Gastroesophageal sphincter (tissue), 4 donors: Measurements from ENCODE around the gene ARHGEF37. TPM values are rescaled to one million over a fixed set of nuclear protein-coding genes. Genes with fewer than 3 reads are reported as not detected.

Source experiments
- ATAC-seq: fragments of 150-250 bp; one replicate; pipeline ENCODE4 v1.9.1; 2016; ENCODE audit warnings: mild to moderate bottlenecking, moderate library complexity
- H3K27ac ChIP-seq, 4 donors: fragments of 200-600 bp; sonication (generic) in 3 of 4; 1 replicate in 3 of 4; 2 replicates in 1 of 4; pipeline ENCODE4 v1.5.1; 2016 to 2019
- H3K27me3 ChIP-seq: fragments of 200-600 bp; sonication (generic); one replicate; pipeline ENCODE4 v1.5.1; 2019
- H3K36me3 ChIP-seq, 2 donors: fragments of 200-600 bp; sonication (generic); one replicate each; pipeline ENCODE4 v1.5.1; 2019; ENCODE audit warnings: control low read depth in 1 of 2
- H3K4me1 ChIP-seq, 3 donors: fragments of 200-600 bp; sonication (generic); 1 replicate in 2 of 3; 2 replicates in 1 of 3; pipeline ENCODE4 v1.5.1; 2016 to 2019; ENCODE audit warnings: control low read depth in 2 of 3
- H3K4me3 ChIP-seq, 2 donors: fragments of 200-600 bp; sonication (generic); one replicate each; pipeline ENCODE4 v1.5.1; 2019; ENCODE audit warnings: mild to moderate bottlenecking in 1 of 2, moderate library complexity in 1 of 2
- H3K9me3 ChIP-seq, 3 donors: fragments of 200-600 bp; sonication (generic); one replicate each; pipeline ENCODE4 v1.5.1; 2017 to 2019; ENCODE audit warnings: control low read depth in 2 of 3
- EP300 ChIP-seq: sonication (generic); formaldehyde crosslinking; IDR thresholded peaks from one replicate; pipeline ENCODE4 v1.6.1; 2017; ENCODE audit warnings: antibody characterized with exemption, mild to moderate bottlenecking
- POLR2A ChIP-seq, 2 donors: fragments of 450-650 bp; IDR thresholded peaks; one replicate each; pipeline ENCODE4 v1.6.1; 2017; ENCODE audit warnings: antibody characterized with exemption in 2 of 2, mild to moderate bottlenecking in 2 of 2, moderate library complexity in 1 of 2
- POLR2AphosphoS5 ChIP-seq: sonication (generic); formaldehyde crosslinking; IDR thresholded peaks from one replicate; pipeline ENCODE4 v1.6.1; 2017; ENCODE audit warnings: antibody characterized with exemption
- WGBS, 2 donors: methylation state at CpG; one replicate each; pipeline ENCODE4 v1.1.5; 2018; ENCODE audit warnings: low coverage in 1 of 2; 5-methylcytosine and 5-hydroxymethylcytosine counted together
- total RNA-seq, 4 donors: library from RNA; depleted of rRNA; stranded (reverse); fragments of >200 nt; gene quantifications; one replicate each; pipeline ENCODE4 v1.1.0, GENCODE V29; 2016
- TF ChIP-seq, protein P1 (sequence below), 4 experiments: fragments of 200-600 bp in 2 of 4; fragments of 450-650 bp in 2 of 4; sonication (generic) in 1 of 4; IDR thresholded peaks; one replicate each; pipeline ENCODE4 v1.5.1; 2017 to 2019; ENCODE audit warnings: antibody characterized with exemption in 4 of 4, mild to moderate bottlenecking in 2 of 4, moderate library complexity in 2 of 4

Gene ARHGEF37
- total RNA-seq, 4 donors from 2014 or later, result 13.5 to 30.6 (median 20.1) TPM

GRCh38 chr5:149652697-149653096 lies 71.4 kb downstream of the ARHGEF37 start:
- H3K36me3 ChIP-seq, result no peaks in the 10 kb centered on the region
- peaks cover 0 to 8% (median 0%) of the 10 kb centered on the region in 3 donors for H3K9me3 ChIP-seq
- H3K4me3 ChIP-seq, result no peak overlapping the region
- no peaks in the 10 kb centered on the region for H3K4me1 ChIP-seq
- 94 to 100% methylated on average over 2 of the region's 2 CpGs for WGBS, 2 donors
- no peak for ATAC-seq
- H3K27ac ChIP-seq, result no peak overlapping the region
- H3K27me3 ChIP-seq, result no peaks in the 10 kb centered on the region
- no peak for TF ChIP-seq EP300
- TF ChIP-seq POLR2AphosphoS5, result no peak
- TF ChIP-seq, protein P1, sequence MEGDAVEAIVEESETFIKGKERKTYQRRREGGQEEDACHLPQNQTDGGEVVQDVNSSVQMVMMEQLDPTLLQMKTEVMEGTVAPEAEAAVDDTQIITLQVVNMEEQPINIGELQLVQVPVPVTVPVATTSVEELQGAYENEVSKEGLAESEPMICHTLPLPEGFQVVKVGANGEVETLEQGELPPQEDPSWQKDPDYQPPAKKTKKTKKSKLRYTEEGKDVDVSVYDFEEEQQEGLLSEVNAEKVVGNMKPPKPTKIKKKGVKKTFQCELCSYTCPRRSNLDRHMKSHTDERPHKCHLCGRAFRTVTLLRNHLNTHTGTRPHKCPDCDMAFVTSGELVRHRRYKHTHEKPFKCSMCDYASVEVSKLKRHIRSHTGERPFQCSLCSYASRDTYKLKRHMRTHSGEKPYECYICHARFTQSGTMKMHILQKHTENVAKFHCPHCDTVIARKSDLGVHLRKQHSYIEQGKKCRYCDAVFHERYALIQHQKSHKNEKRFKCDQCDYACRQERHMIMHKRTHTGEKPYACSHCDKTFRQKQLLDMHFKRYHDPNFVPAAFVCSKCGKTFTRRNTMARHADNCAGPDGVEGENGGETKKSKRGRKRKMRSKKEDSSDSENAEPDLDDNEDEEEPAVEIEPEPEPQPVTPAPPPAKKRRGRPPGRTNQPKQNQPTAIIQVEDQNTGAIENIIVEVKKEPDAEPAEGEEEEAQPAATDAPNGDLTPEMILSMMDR (IDR thresholded peaks at IDR 0.05), result no peak

GRCh38 chr5:149654231-149654630 lies 72.9 kb downstream of the ARHGEF37 start:
- peaks cover 0 to 8% (median 0%) of the 10 kb centered on the region in 3 donors for H3K9me3 ChIP-seq
- no peak overlapping the region for H3K27ac ChIP-seq
- no peak for ATAC-seq
- H3K4me1 ChIP-seq, result no peaks in the 10 kb centered on the region
- H3K27me3 ChIP-seq, result no peaks in the 10 kb centered on the region
- TF ChIP-seq POLR2AphosphoS5 (no peak), POLR2A (IDR thresholded peaks at IDR 0.05) (no peak), EP300 (no peak)
- TF ChIP-seq, protein P1 (IDR thresholded peaks at IDR 0.05), result no peak
- WGBS, 2 donors, result 40% methylated on average over 1 of the region's 3 CpGs; no CpG with 5 or more reads in 1 of the 2 donors
- H3K4me3 ChIP-seq, result no peak overlapping the region
- no peaks in the 10 kb centered on the region for H3K36me3 ChIP-seq

DNA sequence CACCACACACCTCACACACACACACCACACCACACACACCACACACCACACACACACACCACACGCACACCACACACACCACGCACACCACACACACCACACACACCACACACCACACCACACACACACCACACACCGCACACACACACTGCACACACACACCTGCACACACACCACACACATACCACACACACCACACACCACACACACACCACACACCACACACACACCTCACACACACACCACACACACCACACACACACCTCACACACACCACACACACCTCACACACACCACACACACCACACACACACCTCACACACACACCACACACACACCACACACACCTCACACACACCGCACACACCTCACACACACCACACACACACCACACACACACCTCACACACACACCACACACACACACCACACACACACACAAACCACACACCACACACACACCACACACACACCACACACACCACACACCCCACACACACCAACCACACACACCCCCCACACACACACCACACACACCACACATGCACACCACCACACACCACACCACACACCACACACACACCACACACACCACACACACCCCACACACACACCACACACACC lies 73.7 kb downstream of the ARHGEF37 start:
- no peak for ATAC-seq
- no peaks in the 10 kb centered on the region for H3K36me3 ChIP-seq
- WGBS, 2 donors, result 68 to 80% methylated on average over 2 to 4 of the region's 4 CpGs
- H3K27me3 ChIP-seq, result no peaks in the 10 kb centered on the region
- no peak overlapping the region for H3K4me3 ChIP-seq
- TF ChIP-seq POLR2A (IDR thresholded peaks at IDR 0.05) (no peak), EP300 (no peak), POLR2AphosphoS5 (no peak)
- TF ChIP-seq, protein P1 (IDR thresholded peaks at IDR 0.05), result no peak
- H3K27ac ChIP-seq, result no peak overlapping the region
- no peaks in the 10 kb centered on the region for H3K4me1 ChIP-seq
- H3K9me3 ChIP-seq, result peaks cover 0 to 8% (median 0%) of the 10 kb centered on the region in 3 donors

DNA sequence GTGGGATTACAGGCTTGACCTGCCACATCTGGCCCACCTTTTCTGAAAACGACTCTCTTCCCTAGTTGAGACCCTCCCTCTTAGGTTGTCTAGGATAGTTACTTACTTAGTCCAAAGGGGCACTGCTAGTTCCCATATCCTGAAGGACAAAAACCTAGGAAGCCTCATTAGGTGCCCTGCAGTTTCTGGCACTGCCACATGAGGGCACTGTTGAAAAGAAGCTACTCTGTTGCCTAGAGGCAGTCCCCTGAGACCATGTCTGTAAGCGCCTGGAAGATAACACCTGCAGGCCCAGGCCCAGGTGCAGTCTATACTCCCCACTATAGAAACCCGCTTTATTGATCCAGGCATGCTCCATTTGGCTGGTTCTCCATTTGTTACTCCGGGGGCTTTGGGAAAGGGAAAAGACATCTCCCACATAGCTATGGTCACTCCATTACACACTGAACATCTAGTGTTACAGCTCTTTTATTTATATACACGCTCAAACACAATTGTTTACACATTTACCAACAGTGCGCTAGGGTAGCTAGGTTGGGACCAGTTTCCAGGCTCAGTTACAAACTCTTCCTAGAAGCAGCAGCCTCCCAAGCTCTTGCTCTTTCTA lies 75.4 kb downstream of the ARHGEF37 start:
- 63 to 69% methylated on average over 5 of the region's 6 CpGs for WGBS, 2 donors
- no peaks in the 10 kb centered on the region for H3K27me3 ChIP-seq
- TF ChIP-seq, protein P1 (IDR thresholded peaks at IDR 0.05), result peak; percentile 30 to 60 (median 40)
- TF ChIP-seq POLR2A (IDR thresholded peaks at IDR 0.05), result no peak
- peaks cover 0 to 8% (median 0%) of the 10 kb centered on the region in 3 donors for H3K9me3 ChIP-seq
- no peak overlapping the region for H3K4me3 ChIP-seq
- ATAC-seq, result no peak
- no peak overlapping the region for H3K27ac ChIP-seq
- H3K4me1 ChIP-seq, result no peaks in the 10 kb centered on the region
- H3K36me3 ChIP-seq, result no peaks in the 10 kb centered on the region

DNA sequence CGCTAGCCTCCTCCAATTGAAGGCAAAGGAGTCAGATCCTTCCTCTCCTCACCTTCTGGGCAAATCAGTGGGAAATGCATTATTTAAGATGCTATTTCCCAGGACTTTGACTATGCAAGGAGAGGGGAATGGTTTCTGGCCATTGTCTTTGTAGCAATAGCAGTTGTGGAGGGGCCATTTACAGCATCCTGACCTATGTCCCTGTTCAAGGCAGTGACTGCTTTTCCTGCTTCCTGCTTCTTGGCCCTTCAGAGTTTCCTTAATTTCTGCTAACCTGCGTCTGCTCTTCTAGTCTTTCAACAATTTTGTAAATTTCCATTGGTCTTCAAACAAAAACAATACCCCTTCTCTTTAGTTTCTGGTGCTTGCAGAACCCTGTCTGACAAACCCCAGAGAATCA lies 76.0 kb downstream of the ARHGEF37 start:
- Histone ChIP-seq H3K9me3 (peaks cover 0 to 8% (median 0%) of the 10 kb centered on the region in 3 donors), H3K36me3 (no peaks in the 10 kb centered on the region), H3K27me3 (no peaks in the 10 kb centered on the region), H3K4me3 (no peak overlapping the region), H3K27ac (no peak overlapping the region), H3K4me1 (no peaks in the 10 kb centered on the region)
- no peak for ATAC-seq
- no peak for TF ChIP-seq EP300
- TF ChIP-seq, protein P1 (IDR thresholded peaks at IDR 0.05), result no peak
- no peak for TF ChIP-seq POLR2AphosphoS5
- no peak for TF ChIP-seq POLR2A (IDR thresholded peaks at IDR 0.05)
- WGBS, 2 donors, result 77 to 100% methylated on average over 1 to 2 of the region's 2 CpGs
